K562 (cell line): ENCODE results near the gene LENG8. TPM values are rescaled to one million over a fixed set of nuclear protein-coding genes. Genes with fewer than 3 reads are reported as not detected.

Source experiments
- CREM ChIP-seq: IDR thresholded peaks from 2 replicates; pipeline ENCODE4 v1.6.1; 2014; ENCODE audit warnings: antibody characterized with exemption, low read depth
- RCOR1 ChIP-seq, 2 experiments: IDR thresholded peaks; 2 replicates each; pipeline ENCODE4 v1.6.1; 2012; ENCODE audit warnings: low read depth in 2 of 2, low read length in 2 of 2, borderline replicate concordance in 1 of 2, improper control_type of control experiment in 1 of 2
- SPI1 ChIP-seq: IDR thresholded peaks from 2 replicates; pipeline ENCODE4 v1.6.1; 2011; ENCODE audit warnings: low read depth, low read length, control low read depth, borderline replicate concordance
- TEAD4 ChIP-seq, 2 experiments: sonication (generic) in 1 of 2; formaldehyde crosslinking in 1 of 2; IDR thresholded peaks; 2 replicates each; pipeline versions ENCODE4 v1.6.1 to v1.8.0; 2012 to 2022; ENCODE audit warnings: borderline replicate concordance in 1 of 2, inconsistent platforms in 1 of 2, low read length in 1 of 2, mild to moderate bottlenecking in 1 of 2, missing genetic modification reagents in 1 of 2
- THRB ChIP-seq: fragments of 450-650 bp; formaldehyde crosslinking; conservative IDR thresholded peaks from 2 replicates; pipeline ENCODE4 v1.4.0; 2022; ENCODE audit warnings: mild to moderate bottlenecking, missing genetic modification characterization
- ZBTB9 ChIP-seq: fragments of 450-650 bp; formaldehyde crosslinking; IDR thresholded peaks from 2 replicates; pipeline ENCODE4 v1.4.0; 2020; ENCODE audit warnings: mild to moderate bottlenecking, moderate library complexity
- ZNF143 ChIP-seq: sonication (generic); formaldehyde crosslinking; IDR thresholded peaks from 2 replicates; pipeline ENCODE4 v1.9.0; 2022; ENCODE audit warnings: mild to moderate bottlenecking, missing genetic modification reagents
- polyA plus RNA-seq, 8 experiments: library from polyadenylated mRNA; depleted of rRNA in 4 of 8; stranded (reverse) in 5 of 8; unstranded in 3 of 8; fragments of >200 nt; fragmentation: Nextera tagmentation in 2 of 8; fragmentation: Illumina TruSeq in 1 of 8; extraction: Ambion mirVana in 2 of 8; extraction: Trizol in 1 of 8; gene quantifications; 2 replicates each; pipeline versions ENCODE4 v1.2.1 to v1.2.3, GENCODE V29; 2011 to 2014; ENCODE audit warnings: inconsistent platforms in 1 of 8, missing spikeins in 1 of 8
- total RNA-seq, 7 experiments: library from RNA; depleted of rRNA in 6 of 7; stranded (reverse); fragments of >200 nt in 6 of 7; fragmentation: Illumina TruSeq in 2 of 7; extraction: Trizol in 2 of 7; gene quantifications; 2 replicates each; pipeline versions ENCODE4 v1.2.1 to v1.2.3, GENCODE V29; 2011 to 2021; ENCODE audit warnings: low replicate concordance in 1 of 7
- TF ChIP-seq, protein P1 (sequence below): sonication (generic); formaldehyde crosslinking; IDR thresholded peaks from 2 replicates; pipeline ENCODE4 v1.4.0; 2020; ENCODE audit warnings: mild to moderate bottlenecking, missing genetic modification reagents
- TF ChIP-seq, protein P2 (sequence below): fragments of 450-650 bp; conservative IDR thresholded peaks from 2 replicates; pipeline ENCODE4 v1.6.1; 2016; ENCODE audit warnings: missing genetic modification characterization, low read depth, mild to moderate bottlenecking, missing compliant biosample characterization, moderate library complexity

The LENG8 gene
- total and polyA plus RNA-seq, 9 of the 15 experiments (the other 6 are each of a cell fraction or from before 2014, with no cell fraction given), result 0.74 to 146 (median 28.1) TPM

- TF ChIP-seq, protein P1, sequence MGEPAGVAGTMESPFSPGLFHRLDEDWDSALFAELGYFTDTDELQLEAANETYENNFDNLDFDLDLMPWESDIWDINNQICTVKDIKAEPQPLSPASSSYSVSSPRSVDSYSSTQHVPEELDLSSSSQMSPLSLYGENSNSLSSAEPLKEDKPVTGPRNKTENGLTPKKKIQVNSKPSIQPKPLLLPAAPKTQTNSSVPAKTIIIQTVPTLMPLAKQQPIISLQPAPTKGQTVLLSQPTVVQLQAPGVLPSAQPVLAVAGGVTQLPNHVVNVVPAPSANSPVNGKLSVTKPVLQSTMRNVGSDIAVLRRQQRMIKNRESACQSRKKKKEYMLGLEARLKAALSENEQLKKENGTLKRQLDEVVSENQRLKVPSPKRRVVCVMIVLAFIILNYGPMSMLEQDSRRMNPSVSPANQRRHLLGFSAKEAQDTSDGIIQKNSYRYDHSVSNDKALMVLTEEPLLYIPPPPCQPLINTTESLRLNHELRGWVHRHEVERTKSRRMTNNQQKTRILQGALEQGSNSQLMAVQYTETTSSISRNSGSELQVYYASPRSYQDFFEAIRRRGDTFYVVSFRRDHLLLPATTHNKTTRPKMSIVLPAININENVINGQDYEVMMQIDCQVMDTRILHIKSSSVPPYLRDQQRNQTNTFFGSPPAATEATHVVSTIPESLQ (CRISPR knock-in tag), result no peak
- TF ChIP-seq TEAD4 (IDR thresholded peaks at IDR 0.05; ENCODE audit: low read length) (no peak), TEAD4 (CRISPR knock-in tag; IDR thresholded peaks at IDR 0.05; ENCODE audit: borderline replicate concordance) (no peak), THRB (CRISPR knock-in tag) (no peak), ZBTB9 (CRISPR knock-in tag) (no peak), RCOR1 (IDR thresholded peaks at IDR 0.05; ENCODE audit: borderline replicate concordance in 1 of 2, low read depth in 2 of 2, low read length in 2 of 2) (no peak), CREM (peak; percentile 67), ZNF143 (CRISPR knock-in tag) (peak; percentile 30; the same call in 1 of the 2 replicates), SPI1 (peak; percentile 12; the same call in 1 of the 2 replicates)
- TF ChIP-seq, protein P2, sequence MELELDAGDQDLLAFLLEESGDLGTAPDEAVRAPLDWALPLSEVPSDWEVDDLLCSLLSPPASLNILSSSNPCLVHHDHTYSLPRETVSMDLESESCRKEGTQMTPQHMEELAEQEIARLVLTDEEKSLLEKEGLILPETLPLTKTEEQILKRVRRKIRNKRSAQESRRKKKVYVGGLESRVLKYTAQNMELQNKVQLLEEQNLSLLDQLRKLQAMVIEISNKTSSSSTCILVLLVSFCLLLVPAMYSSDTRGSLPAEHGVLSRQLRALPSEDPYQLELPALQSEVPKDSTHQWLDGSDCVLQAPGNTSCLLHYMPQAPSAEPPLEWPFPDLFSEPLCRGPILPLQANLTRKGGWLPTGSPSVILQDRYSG, result no peak
These were observed 792 bp upstream of the LENG8 start (continued) for GRCh38 chr19:54448040-54448773.
